Body of pancreas (tissue), 4 donors: ENCODE data around the gene FLT3.

Experiments
- POLR2A ChIP-seq, 3 donors: fragments of 450-650 bp; IDR thresholded peaks; one replicate each; pipeline ENCODE4 v1.6.1; 2016; ENCODE audit warnings: antibody characterized with exemption in 3 of 3, mild to moderate bottlenecking in 2 of 3
- TF ChIP-seq, protein P1 (sequence below), 7 experiments: fragments of 450-650 bp in 4 of 7; fragments of 200-600 bp in 3 of 7; sonication (generic) in 3 of 7; IDR thresholded peaks; one replicate each; pipeline ENCODE4 v1.5.1; 2016 to 2019; ENCODE audit warnings: antibody characterized with exemption in 7 of 7

DNA sequence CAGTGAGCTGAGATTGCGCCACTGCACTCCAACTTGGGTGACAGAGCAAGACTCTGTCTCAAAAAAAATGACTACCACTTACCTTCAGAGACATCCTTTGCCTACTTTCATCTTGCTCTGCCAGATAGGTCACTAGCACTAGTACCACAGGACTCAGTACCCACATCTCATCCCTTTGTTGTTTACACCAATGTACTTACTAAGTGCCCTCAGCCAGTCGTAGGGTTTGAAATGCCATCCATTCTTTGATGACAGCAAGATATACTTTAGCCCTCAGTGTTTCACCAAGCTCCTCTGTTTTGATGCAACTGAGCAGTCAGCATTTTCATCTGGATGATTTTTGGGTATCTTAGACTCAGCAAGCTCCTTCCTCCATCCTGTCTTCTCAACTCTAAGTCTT lies 118.0 kb downstream of the FLT3 start:
- TF ChIP-seq POLR2A (IDR thresholded peaks at IDR 0.05) = no peak
- TF ChIP-seq, protein P1, sequence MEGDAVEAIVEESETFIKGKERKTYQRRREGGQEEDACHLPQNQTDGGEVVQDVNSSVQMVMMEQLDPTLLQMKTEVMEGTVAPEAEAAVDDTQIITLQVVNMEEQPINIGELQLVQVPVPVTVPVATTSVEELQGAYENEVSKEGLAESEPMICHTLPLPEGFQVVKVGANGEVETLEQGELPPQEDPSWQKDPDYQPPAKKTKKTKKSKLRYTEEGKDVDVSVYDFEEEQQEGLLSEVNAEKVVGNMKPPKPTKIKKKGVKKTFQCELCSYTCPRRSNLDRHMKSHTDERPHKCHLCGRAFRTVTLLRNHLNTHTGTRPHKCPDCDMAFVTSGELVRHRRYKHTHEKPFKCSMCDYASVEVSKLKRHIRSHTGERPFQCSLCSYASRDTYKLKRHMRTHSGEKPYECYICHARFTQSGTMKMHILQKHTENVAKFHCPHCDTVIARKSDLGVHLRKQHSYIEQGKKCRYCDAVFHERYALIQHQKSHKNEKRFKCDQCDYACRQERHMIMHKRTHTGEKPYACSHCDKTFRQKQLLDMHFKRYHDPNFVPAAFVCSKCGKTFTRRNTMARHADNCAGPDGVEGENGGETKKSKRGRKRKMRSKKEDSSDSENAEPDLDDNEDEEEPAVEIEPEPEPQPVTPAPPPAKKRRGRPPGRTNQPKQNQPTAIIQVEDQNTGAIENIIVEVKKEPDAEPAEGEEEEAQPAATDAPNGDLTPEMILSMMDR (IDR thresholded peaks at IDR 0.05) = no peak
